Measurements from ENCODE around the gene DYNLT3.

- TF ChIP-seq CTCF (IDR thresholded peaks at IDR 0.05), result no peak
- no peak for TF ChIP-seq TCF7L2 (IDR thresholded peaks at IDR 0.05; ENCODE audit: low read depth, low read length)
- no peak for TF ChIP-seq POLR2AphosphoS5 (IDR thresholded peaks at IDR 0.05; ENCODE audit: low read depth, low read length)
- no peak for TF ChIP-seq REST (IDR thresholded peaks at IDR 0.05; ENCODE audit: insufficient read depth in 1 of 2, low read depth in 2 of 2, low read length in 1 of 2)
Measured at GRCh38 chrX:37896511-37896890, 49.1 kb upstream of the DYNLT3 start.

Data from Panc1 (cell line).